Activated CD4-positive, alpha-beta T cell treated with anti-CD3 and anti-CD28 coated beads, Interleukin-2, Interleukin-6, amounts not matched to agents 100 ng/mL and 50 ng/mL, durations not matched to agents 16 hours and 8 hours (primary cell): ENCODE measurements around the gene AIFM2.
"Not testable (repeated sequence)": the region's sequence is repeated elsewhere in the genome, so short reads cannot be mapped to it uniquely, and the experiment has no call there.

Experiments used
- DNase-seq: peaks from one replicate; pipeline ENCODE4 v3.0.0-alpha.2; 2020

The AIFM2 gene

DNA sequence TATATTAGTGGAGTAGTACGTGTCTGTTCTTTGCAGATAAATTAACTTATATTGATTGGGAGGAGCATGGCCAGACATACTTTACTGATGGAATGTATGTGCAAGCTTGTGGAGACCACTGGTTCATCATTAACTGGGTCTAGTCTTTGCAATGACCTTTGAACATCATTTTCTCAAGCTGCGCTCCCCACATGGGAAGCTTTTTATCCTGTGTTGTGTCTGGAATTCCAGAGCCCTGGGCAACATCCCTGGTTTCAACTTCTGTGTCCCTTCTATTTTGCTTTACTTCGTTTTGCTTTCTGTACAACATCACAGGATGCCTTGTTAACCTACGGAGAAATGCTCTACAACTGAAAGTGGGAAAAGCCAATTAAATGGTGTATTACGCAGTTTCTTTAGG, 41.7 kb downstream of the AIFM2 start:
- no peak for DNase-seq

DNA sequence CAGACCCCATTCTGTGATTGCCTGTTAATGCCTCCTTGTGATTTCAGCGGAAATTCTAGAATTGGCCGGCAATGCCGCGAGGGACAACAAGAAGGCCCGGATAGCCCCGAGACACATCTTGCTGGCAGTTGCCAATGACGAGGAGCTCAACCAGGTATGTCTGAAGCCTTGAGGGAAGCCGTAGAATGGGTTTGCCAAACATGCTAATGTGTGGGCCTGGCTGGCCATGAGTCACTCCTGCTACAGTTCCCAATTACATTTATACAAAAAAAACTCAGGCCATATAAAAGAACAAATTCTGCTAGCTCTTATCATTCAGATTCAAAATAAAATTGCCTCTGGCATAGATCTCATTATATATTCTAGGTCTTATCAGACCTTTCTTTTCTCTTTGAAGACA, 42.6 kb downstream of the AIFM2 start:
- DNase-seq: no peak

- no peak for DNase-seq
These were observed 44.3 kb downstream of the AIFM2 start for GRCh38 chr10:70088308-70088698.

GRCh38 chr10:70087616-70088307, 44.9 kb downstream of the AIFM2 start:
- DNase-seq: no peak

DNA sequence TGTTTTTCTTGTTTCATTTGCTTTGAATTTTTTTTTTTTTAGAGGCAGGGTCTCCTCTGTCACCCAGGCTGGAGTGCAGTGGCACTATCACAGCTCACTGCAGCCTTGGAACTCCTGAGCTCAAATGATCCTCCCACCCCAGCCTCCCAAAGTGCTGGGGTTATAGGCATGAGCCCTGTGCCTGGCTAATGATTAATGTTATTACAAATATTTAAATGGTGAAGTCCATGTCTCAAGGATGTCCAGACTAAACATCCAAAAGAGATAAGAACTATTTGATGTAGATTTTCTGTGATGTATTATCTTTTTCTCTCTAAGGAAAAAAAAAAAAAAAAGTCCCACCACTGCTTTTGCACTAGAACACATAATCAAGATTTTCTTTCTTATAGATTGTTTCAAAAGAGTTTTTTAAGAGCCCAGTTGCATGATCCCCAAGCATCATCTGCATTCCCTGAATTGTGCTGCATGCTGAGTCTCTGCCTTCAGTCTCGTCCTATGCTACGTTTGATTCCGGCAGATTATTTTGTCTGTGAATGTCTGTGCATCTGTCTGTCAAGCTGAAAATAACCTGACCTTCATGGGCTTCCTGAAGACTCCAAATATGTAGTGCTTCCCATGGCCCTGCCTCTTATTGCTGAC, 46.5 kb downstream of the AIFM2 start:
- no peak for DNase-seq

DNA sequence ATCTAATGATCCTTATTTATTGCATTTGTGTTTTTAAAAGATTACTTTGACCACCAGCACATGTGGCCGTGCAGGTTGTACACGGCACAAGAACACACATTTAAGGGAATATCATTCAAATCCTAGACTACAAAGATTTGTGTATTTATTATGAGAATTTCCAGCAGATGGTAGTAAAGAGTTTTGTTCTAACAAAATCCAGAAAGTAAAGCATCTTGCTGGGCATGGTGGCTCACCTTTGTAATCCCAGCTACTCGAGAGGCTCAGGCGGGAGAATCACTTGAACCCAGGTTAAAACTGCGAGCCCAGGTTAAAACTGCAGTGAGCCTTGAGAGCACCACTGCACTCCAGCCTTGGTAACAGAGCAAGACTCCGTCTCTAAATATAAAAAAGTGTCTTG, 48.4 kb downstream of the AIFM2 start:
- no peak for DNase-seq

DNA sequence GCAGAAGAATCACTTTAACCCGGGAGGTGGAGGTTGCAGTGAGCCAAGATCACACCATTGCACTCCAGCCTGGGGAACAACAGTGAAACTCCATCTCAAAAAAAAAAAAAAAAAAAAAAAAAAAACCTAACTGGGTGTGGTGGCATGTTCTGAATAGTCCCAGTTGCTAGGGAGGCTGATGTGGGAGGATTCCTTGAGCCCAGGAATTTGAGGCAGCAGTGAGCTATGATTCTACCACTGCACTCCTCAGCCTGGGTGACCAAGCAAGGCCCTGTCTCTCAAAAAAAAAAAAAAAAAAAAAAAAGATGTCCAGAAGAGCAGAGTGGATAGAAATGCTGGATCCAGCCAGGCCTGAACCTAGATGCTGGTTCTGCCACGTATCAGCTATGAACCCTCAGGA, 51.8 kb downstream of the AIFM2 start:
- DNase-seq: not testable (repeated sequence)

DNA sequence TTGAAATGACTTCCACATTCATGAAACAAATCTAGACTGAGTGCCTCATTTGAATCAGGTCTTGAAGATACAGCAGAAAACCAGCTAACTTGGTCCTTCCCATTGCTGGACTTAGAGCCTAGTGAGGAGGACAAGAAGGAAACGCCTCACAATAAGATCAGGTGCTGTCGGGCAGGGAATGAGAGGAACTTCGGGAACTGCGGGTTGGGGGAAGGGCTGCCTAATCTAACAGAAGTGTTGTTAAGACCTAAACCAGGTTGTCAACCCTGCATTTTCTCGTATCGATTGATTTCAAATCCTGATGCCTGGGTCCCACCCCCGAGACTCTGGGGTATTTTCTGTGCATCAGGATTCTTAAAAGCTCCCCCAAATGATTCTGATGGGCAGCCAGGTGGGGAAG, 53.7 kb downstream of the AIFM2 start:
- no peak for DNase-seq

DNA sequence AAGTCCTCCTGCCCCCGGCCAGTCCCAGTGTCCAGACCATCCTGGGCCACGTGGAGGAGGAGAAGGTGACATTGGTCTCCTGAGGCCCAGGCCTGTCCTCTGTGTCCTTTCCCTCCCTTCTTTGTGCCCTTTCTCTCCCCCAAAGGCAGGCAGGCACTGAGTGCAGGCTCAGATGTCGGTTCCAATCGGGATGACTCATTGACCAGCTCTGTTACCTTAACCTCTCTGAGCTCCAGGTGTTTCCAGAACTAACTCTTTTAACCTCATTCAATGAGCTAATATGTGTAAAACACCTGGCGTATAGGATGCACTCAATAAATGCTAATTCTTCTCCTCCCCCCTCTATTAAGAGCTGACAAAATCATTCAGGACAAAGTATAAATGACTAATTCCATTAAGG, 54.3 kb downstream of the AIFM2 start:
- DNase-seq: no peak

GRCh38 chr10:70074971-70075370, 57.7 kb downstream of the AIFM2 start:
- DNase-seq: no peak

- no peak for DNase-seq
These were observed 58.5 kb downstream of the AIFM2 start for GRCh38 chr10:70074165-70074564.

- no peak for DNase-seq
These were observed 61.8 kb downstream of the AIFM2 start for GRCh38 chr10:70070834-70071233.

- DNase-seq: no peak
These were observed 63.3 kb downstream of the AIFM2 start for GRCh38 chr10:70069346-70069745.

GRCh38 chr10:70068925-70069324, 63.7 kb downstream of the AIFM2 start:
- DNase-seq: no peak

DNA sequence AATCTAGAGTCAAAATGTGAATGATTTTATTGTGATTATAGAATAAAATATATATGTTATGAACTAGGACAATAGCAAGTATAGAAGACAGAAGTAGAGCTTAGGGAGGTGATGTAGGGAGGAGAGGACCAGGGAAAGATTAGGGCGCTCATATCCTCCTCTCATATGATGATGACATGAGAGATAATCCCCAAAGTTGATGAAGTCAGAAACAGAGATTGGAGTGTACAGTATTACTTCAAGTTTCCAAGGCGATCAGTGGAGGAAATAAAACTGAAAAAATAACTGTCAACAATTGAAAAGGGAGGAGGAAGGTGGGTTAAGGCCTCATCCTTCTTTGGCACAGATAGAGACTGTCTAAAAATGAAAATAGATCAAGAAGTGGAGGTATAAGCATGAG, 65.0 kb downstream of the AIFM2 start:
- no peak for DNase-seq

DNA sequence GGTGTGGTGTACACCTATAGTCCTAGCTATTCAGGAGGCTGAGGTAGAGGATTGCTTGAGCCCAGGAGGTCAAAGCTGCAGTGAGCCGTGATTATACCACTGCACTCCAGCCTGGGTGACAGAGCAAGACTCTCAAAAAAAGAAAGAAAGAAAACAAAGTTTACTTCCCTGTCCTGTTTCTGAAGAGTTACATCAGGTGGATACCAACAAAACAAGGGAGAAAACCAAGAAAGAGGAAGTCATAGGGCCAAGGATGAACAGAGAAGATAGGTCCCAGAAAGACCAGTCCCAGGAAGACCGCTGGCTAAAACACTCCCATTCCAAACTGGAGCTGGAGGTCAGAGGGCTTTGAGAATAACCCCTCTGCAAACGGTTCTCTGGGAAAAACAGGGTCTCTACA, 66.4 kb downstream of the AIFM2 start:
- DNase-seq: no peak

GRCh38 chr10:70064486-70064885, 68.1 kb downstream of the AIFM2 start:
- DNase-seq: no peak

DNA sequence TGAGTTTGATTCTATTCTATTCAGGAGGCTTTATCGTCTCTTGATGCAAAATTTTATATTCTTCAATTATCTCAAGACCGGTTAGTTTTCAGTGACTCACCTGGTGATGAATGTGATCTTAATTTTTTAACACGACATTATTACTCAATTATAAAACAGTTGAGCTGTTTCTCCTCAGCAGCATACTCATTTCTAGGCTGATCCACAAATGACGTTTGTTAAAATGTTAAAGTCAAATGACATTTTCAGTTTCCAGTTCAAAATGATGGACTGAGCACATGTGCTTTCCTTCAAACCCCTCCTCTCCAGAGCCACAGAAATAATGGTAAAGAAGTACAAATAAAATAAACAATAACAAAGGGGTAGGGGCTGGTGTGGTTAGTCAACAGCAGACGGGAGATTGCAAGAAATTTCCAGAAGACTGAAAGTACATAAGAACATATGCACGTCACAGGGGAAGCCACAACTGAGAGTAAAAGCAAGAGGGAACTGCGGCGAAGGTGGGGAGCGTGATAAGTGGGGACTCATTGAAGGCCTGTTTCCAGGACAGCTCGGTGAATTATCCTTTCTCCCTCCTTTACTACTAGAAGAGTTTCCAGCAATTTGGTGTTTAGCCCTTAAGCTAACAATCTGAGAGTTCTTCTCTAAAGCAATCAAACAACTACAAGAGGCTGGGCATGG, 69.1 kb downstream of the AIFM2 start:
- peak; percentile 27 for DNase-seq
